Left forelimb (tissue), 1 donor: Measurements from ENCODE around the gene APP.
"Not testable (repeated sequence)": the region's sequence is repeated elsewhere in the genome, so short reads cannot be mapped to it uniquely, and the experiment has no call there.

ENCODE experiments used
- DNase-seq: peaks from one replicate; pipeline ENCODE4 v3.0.0-alpha.2; 2018; ENCODE audit warnings: low spot score

APP gene

DNA sequence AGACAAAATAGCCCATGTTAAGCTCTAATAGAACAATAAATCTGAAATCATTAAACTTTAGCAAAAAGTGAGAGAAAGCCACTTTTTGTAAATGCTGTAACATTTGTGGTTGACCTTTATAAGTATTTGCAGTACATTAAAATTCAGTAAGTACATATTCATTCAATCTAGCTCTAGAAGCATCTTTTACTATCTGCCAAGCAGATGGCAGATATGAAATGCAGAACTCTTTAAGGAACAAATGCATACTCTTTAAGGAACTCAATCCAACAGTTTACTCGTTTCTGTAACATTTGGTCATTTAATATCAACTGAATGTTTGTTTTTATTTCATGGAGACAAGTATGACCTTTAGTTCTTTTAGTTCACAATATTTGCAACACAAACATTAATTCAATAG is 150.1 kb downstream of the APP start:
- no peak for DNase-seq

DNA sequence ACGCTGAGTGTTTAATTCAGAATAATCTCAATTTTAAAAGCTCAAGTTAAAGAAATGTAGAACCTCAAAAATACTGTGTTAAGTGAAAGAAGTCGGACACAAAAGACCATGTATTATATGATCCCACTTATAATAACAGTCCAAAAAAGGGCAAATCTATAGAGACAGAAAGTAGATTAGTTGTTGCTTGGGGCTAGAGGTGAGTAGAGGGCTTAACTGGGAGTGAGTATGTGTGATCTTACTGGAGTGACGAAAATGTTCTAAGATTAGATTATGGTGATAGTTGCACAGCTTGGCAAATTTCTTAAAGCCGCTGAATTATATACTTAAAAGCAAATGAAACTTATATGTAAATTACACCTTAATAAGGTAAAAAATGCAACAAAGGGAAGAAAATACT is 150.5 kb downstream of the APP start:
- DNase-seq: no peak

- no peak for DNase-seq
Observed at GRCh38 chr21:26019236-26019635, 151.3 kb downstream of the APP start.

DNA sequence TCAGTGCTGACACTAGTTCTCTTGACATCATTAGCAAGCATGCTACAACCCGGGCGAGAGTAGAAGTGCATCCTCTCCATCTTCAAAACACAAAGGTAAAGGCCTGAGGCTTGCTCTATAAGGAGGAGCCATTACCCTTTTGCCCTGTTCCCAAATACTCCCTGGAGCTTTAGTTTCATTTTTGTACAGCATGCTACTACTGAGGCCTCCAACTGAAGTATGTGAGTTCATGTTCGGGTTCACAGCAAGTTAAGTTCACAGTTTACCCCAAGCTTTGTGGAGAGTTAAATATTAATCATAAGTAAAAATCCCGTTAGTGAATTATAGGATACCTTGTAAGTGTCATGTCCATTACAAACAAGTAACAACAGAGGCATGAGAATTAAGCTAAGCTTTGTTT is 156.6 kb downstream of the APP start:
- no peak for DNase-seq

DNA sequence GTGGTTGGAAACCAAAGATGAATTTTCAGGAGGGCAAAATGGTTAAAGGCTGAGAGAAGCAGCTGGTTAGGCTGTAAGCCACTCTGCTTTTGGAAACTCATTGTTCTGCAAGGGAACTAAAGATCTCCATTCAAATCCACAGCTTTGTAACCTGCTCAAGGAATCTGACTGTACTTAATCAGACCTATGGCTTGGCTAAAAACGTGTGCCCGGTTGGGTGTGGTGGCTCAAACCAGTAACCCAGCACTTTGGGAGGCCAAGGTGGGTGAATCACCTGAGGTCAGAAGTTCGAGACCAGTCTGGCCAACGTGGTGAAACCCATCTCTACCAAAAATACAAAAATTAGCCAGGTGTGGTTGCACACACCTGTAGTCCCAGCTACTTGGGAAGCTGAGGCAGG is 158.1 kb downstream of the APP start:
- not testable (repeated sequence) for DNase-seq

DNA sequence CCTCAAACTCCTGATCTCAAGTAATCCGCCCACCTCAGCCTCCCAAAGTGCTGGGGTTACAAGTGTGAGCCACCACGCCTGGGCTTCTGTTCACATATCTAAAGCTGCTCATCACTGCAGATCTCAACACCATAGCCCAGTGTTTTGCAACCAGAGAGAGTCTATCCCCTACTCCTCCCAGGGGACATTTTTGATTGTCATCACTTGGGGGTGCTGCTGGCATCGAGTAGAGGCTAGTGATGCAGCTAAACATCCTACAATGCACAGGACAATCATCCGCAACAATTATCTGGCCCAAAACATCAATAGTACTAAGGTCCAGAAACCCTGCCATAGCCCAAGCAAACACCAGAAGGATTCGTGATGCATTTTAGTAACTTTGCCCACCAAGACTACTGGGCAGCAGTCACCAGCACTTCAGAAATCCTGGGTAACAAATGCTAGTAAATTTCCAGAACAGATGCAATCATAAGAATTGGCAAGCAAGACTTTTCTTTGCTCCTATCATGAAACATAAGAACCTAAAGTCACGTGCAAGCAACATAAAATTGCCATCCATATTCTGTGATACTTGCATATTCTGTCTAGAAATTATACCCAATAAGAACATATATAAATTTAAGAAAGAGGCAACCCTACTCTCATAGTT is 159.2 kb downstream of the APP start:
- DNase-seq: no peak

DNA sequence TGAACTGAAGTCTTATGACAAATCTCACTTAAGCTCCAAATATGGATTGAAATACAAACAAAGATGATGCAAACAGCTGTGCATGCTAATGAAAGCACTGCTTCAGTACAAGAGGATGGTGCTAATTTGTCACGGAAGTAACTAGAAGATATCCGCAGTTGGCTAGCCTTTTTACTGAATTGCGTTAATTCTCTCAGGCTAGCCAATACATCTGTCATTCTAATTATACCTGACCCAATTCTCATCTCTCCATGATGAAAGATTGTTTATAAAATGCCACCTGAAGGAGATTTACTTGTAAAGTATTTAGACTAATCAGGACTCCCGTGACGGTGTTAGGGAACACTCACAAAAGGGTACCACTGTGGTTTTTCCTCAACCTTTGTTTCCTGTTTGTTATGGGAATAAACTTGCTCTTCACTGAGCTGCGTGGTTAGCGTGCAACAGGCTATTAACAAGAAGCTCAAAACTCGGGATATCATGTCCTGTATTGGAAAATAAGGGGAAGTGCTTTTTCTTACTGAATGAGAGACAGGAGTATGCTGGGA is 162.5 kb downstream of the APP start:
- no peak for DNase-seq

GRCh38 chr21:26005464-26005863 is 165.1 kb downstream of the APP start:
- DNase-seq: no peak

- no peak for DNase-seq
Observed at GRCh38 chr21:26003404-26003803, 167.2 kb downstream of the APP start.

DNA sequence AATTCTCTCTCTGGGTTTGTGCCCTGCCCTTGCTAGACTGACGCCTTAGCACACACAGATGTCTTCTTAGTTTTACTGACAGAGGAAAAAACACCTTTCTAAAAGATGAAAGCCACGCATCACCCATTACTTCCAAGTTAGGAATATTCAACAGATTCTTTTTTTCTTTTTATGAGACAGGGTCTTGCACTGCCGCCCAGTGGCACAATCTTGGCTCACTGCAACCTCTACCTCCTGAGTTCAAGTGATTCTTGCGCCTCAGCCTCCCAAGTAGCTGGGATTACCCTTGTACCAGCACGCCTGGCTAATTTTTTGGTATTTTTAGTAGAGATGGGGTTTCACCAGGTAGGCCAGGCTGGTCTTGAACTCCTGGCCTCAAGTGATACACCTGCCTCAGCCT is 169.2 kb downstream of the APP start:
- no peak for DNase-seq

DNA sequence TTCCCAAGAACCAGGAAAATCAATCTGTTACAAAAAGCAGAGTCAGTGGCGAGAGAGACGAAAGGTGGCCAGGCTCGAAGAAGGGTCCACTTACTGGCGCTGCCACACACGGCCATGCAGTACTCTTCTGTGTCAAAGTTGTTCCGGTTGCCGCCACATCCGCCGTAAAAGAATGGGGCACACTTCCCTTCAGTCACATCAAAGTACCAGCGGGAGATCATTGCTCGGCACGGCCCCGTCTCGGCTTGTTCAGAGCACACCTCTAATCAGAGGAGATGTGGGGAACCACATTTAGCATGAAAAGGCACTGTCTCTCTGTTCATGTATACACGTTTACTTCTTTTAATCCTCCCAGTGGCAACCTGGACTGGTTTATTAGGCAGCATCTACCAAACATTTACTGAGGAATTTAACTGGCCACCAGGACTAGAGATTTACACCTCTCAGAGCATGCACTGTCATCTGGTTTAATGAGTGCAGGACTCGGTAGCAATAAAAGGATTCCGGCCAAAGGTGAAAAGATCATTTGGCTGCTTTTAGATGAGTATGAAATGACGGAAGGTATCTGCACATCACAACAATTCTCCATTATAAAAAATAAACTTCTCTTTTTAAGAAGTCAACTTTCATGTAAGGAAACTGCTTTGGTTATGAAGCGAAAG is 170.5 kb downstream of the APP start:
- no peak for DNase-seq

GRCh38 chr21:25997788-25998611 is 172.6 kb downstream of the APP start:
- no peak for DNase-seq

- no peak for DNase-seq
Observed at GRCh38 chr21:25995278-25995677, 175.3 kb downstream of the APP start.

DNA sequence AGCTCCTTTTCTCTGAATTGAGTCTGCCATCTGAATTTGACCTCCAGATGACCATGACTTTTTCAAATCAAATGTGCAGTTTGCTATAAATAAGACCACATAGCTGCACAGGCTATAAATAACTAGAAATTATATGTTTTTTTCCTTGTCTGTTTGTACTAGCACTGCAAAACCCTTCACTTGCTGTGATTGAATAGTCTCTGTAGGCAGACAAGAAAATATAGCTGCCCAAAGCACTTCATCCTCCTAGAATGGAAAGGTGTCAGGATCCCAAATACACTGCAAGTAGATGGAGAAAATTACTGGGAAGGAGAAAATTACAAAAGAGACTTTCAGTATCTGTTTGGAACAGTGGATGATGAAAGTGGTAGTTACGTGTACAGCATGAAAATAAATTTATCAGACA is 175.8 kb downstream of the APP start:
- no peak for DNase-seq

GRCh38 chr21:25988738-25989137 is 181.8 kb downstream of the APP start:
- no peak for DNase-seq

- no peak for DNase-seq
Observed at GRCh38 chr21:25987531-25987930, 183.0 kb downstream of the APP start.

- DNase-seq: no peak
Observed at GRCh38 chr21:25986928-25987327, 183.6 kb downstream of the APP start.

- DNase-seq: no peak
Observed at GRCh38 chr21:25985990-25986389, 184.6 kb downstream of the APP start.

DNA sequence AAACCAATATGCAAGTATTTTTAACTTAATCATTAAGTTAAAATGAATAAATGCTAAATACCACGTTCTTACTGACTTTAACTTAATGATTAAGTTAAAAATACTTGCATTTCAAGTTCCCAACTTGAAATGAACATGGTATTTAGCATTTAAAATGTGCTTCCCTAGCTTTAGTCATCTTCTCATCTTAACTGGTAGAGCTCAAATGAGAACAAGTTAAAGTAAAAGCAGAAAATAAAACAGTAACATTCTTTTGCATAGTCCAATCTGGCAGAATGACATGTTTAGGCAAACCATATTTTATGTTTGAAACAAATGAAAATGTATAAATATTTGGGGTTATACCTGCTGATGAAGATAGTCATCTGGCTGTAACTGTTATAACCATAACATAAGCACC is 186.0 kb downstream of the APP start:
- DNase-seq: no peak

DNA sequence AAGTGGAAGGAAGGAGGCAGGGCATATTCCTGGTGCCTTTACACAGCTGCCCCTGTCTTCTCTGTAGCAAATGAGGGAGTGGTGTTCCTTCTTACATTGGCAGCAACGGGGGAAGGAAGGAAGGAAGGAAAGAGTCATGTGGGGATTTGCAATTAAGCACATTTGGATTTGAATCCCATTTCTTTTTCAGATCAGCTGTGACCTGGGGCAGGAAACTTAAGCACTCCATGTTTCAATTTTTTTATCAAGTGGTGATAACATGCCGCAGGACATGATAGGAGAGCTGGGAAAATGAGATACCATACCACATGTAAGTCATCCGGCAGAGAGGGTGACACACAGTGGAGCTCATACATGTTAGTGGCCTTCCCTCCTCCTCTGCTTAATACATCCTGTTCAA is 186.8 kb downstream of the APP start:
- DNase-seq: no peak

- DNase-seq: no peak
Observed at GRCh38 chr21:25980710-25981109, 189.9 kb downstream of the APP start.

GRCh38 chr21:25979845-25980616 is 190.5 kb downstream of the APP start:
- DNase-seq: no peak
